Stimulated activated CD4-positive, alpha-beta T cell treated with anti-CD3 and anti-CD28 coated beads, Interleukin-15, amount 100 ng/mL, for 48 hours (primary cell): ENCODE data around the gene ANKRD40.
A peak's percentile ranks its signal among the peaks of the same experiment; 100 is the strongest.
"Not testable (repeated sequence)": the region's sequence is repeated elsewhere in the genome, so short reads cannot be mapped to it uniquely, and the experiment has no call there.

Experiments used
- DNase-seq, 2 donors: peaks; one replicate each; pipeline ENCODE4 v3.0.0-alpha.2; 2020; ENCODE audit warnings: low read depth in 2 of 2

ANKRD40 gene

GRCh38 chr17:50707289-50708049 is at the start of gene ANKRD40:
Gene ANKRD40, minus strand, starts transcription at chr17:50707914. Its CDS starts 260 bp downstream, at chr17:50707654.
- DNase-seq: peak; percentile 84 to 87

GRCh38 chr17:50754521-50754920 is 46.8 kb upstream of the ANKRD40 start:
- no peak for DNase-seq

- DNase-seq: no peak
Measured at GRCh38 chr17:50749245-50749644, 41.5 kb upstream of the ANKRD40 start.

GRCh38 chr17:50745631-50746030 is 37.9 kb upstream of the ANKRD40 start:
- DNase-seq: no peak

GRCh38 chr17:50739098-50739497 is 31.4 kb upstream of the ANKRD40 start:
- no peak for DNase-seq

- no peak for DNase-seq
Measured at GRCh38 chr17:50737118-50737698, 29.5 kb upstream of the ANKRD40 start.

GRCh38 chr17:50735287-50735686 is 27.6 kb upstream of the ANKRD40 start:
- no peak for DNase-seq

- no peak for DNase-seq
Measured at GRCh38 chr17:50731575-50732460, 24.1 kb upstream of the ANKRD40 start.

- no peak for DNase-seq
Measured at GRCh38 chr17:50728881-50729765, 21.4 kb upstream of the ANKRD40 start.

- no peak for DNase-seq
Measured at GRCh38 chr17:50728112-50728429, 20.4 kb upstream of the ANKRD40 start.

GRCh38 chr17:50725769-50726655 is 18.3 kb upstream of the ANKRD40 start:
- no peak for DNase-seq

GRCh38 chr17:50724622-50725021 is 16.9 kb upstream of the ANKRD40 start:
- DNase-seq: not testable (repeated sequence)

- no peak for DNase-seq
Measured at GRCh38 chr17:50722746-50723145, 15.0 kb upstream of the ANKRD40 start.

GRCh38 chr17:50721194-50722010 is 13.7 kb upstream of the ANKRD40 start:
- no peak for DNase-seq

- no peak for DNase-seq
Measured at GRCh38 chr17:50719924-50720794, 12.4 kb upstream of the ANKRD40 start.

GRCh38 chr17:50719144-50719923 is 11.6 kb upstream of the ANKRD40 start, which contains the start of gene LUC7L3:
Gene LUC7L3, plus strand, starts transcription at chr17:50719603. Its CDS starts 130 bp downstream, at chr17:50719733.
- DNase-seq: peak; percentile 85 to 91

GRCh38 chr17:50715471-50715870 is 7.8 kb upstream of the ANKRD40 start:
- no peak for DNase-seq

GRCh38 chr17:50712641-50713040 is 4.9 kb upstream of the ANKRD40 start:
- no peak for DNase-seq
